Loucy (cell line): Measurements from ENCODE around the gene PCDHB5.
"Not testable (repeated sequence)": the region's sequence is repeated elsewhere in the genome, so short reads cannot be mapped to it uniquely, and the experiment has no call there.

Experiments used
- H2AFZ ChIP-seq: fragments of 200-600 bp; sonication (generic); 2 replicates; pipeline ENCODE4 v1.6.0; 2016; ENCODE audit warnings: antibody characterized with exemption, mild to moderate bottlenecking, low read length, moderate library complexity
- H3F3A ChIP-seq: fragments of 200-600 bp; 2 replicates; pipeline ENCODE4 v1.6.0; 2016; ENCODE audit warnings: antibody characterized with exemption, low read depth, mild to moderate bottlenecking
- H3K27me3 ChIP-seq: fragments of 200-600 bp; sonication (generic); 2 replicates; pipeline ENCODE4 v1.6.1; 2014; ENCODE audit warnings: low read length, mild to moderate bottlenecking; ENCODE audit not compliant: insufficient read depth, poor library complexity, severe bottlenecking
- H3K36me3 ChIP-seq: fragments of 200-600 bp; sonication (generic); 2 replicates; pipeline ENCODE4 v1.6.1; 2016; ENCODE audit warnings: low read length; ENCODE audit not compliant: insufficient read depth
- H3K4me1 ChIP-seq: fragments of 200-600 bp; sonication (generic); 2 replicates; pipeline ENCODE4 v1.5.1; 2014; ENCODE audit warnings: low read length, mild to moderate bottlenecking; ENCODE audit not compliant: insufficient read depth, poor library complexity, severe bottlenecking
- H3K4me2 ChIP-seq: fragments of 200-600 bp; sonication (generic); 2 replicates; pipeline ENCODE4 v1.6.0; 2014; ENCODE audit warnings: antibody characterized with exemption, low read length, low read depth, mild to moderate bottlenecking; ENCODE audit not compliant: poor library complexity, severe bottlenecking
- H3K4me3 ChIP-seq: fragments of 200-600 bp; sonication (generic); 2 replicates; pipeline ENCODE4 v1.5.1; 2014; ENCODE audit warnings: low read length, mild to moderate bottlenecking, mixed read lengths; ENCODE audit not compliant: poor library complexity, severe bottlenecking
- H3K79me2 ChIP-seq: fragments of 200-600 bp; sonication (generic); 2 replicates; pipeline ENCODE4 v1.6.1; 2014; ENCODE audit warnings: low read length; ENCODE audit not compliant: insufficient read depth
- H3K9ac ChIP-seq: fragments of 200-600 bp; sonication (generic); 2 replicates; pipeline ENCODE4 v1.6.0; 2014; ENCODE audit warnings: mild to moderate bottlenecking, low read depth, low read length, moderate library complexity; ENCODE audit not compliant: poor library complexity, severe bottlenecking
- H3K9me2 ChIP-seq: fragments of 200-600 bp; sonication (generic); replicated peaks from 2 replicates; pipeline ENCODE4 v1.6.1; 2016; ENCODE audit warnings: low read depth, low read length, mixed read lengths
- H3K9me3 ChIP-seq: fragments of 200-600 bp; sonication (generic); 2 replicates; pipeline ENCODE4 v1.6.1; 2014; ENCODE audit warnings: mild to moderate bottlenecking, antibody characterized with exemption, low read length, low read depth; ENCODE audit not compliant: insufficient read depth
- H4K20me1 ChIP-seq: fragments of 200-600 bp; sonication (generic); 2 replicates; pipeline ENCODE4 v1.6.0; 2014; ENCODE audit warnings: antibody characterized with exemption, low read length, mild to moderate bottlenecking; ENCODE audit not compliant: insufficient read depth, poor library complexity, severe bottlenecking
- EZH2phosphoT487 ChIP-seq: fragments of 200-600 bp; IDR thresholded peaks from 2 replicates; pipeline ENCODE4 v1.6.1; 2018; ENCODE audit warnings: antibody characterized with exemption, mild to moderate bottlenecking, moderate library complexity, borderline replicate concordance
- TF ChIP-seq, protein P1 (sequence below): fragments of 200-600 bp; sonication (generic); conservative IDR thresholded peaks from 2 replicates; pipeline ENCODE4 v1.5.1; 2014; ENCODE audit warnings: mild to moderate bottlenecking, antibody characterized with exemption, low read length

The PCDHB5 gene

DNA sequence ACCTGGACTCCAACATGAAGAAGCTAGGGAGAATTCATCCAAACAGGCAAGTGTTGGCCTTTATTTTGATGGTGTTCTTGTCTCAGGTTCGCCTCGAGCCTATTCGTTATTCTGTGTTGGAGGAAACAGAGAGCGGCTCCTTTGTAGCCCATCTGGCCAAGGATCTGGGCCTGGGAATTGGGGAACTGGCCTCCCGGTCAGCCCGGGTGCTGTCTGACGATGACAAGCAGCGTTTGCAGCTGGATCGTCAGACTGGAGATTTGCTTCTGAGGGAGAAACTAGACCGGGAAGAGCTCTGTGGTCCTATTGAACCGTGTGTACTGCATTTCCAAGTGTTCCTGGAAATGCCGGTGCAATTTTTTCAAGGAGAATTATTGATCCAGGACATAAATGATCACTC lies 13.0 kb upstream of the PCDHB5 start:
- H3K9me3 ChIP-seq = no peaks in the 10 kb centered on the region
- no peak overlapping the region for H3K4me3 ChIP-seq
- no peaks in the 10 kb centered on the region for H4K20me1 ChIP-seq
- H2AFZ ChIP-seq = no peak overlapping the region
- H3K4me1 ChIP-seq = no peaks in the 10 kb centered on the region
- no peaks in the 10 kb centered on the region for H3K9me2 ChIP-seq
- TF ChIP-seq EZH2phosphoT487 = no peak
- TF ChIP-seq, protein P1, sequence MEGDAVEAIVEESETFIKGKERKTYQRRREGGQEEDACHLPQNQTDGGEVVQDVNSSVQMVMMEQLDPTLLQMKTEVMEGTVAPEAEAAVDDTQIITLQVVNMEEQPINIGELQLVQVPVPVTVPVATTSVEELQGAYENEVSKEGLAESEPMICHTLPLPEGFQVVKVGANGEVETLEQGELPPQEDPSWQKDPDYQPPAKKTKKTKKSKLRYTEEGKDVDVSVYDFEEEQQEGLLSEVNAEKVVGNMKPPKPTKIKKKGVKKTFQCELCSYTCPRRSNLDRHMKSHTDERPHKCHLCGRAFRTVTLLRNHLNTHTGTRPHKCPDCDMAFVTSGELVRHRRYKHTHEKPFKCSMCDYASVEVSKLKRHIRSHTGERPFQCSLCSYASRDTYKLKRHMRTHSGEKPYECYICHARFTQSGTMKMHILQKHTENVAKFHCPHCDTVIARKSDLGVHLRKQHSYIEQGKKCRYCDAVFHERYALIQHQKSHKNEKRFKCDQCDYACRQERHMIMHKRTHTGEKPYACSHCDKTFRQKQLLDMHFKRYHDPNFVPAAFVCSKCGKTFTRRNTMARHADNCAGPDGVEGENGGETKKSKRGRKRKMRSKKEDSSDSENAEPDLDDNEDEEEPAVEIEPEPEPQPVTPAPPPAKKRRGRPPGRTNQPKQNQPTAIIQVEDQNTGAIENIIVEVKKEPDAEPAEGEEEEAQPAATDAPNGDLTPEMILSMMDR = no peak
- no peak overlapping the region for H3K9ac ChIP-seq
- H3F3A ChIP-seq = no peaks in the 10 kb centered on the region
- no peaks in the 10 kb centered on the region for H3K27me3 ChIP-seq
- no peaks in the 10 kb centered on the region for H3K36me3 ChIP-seq
- no peaks in the 10 kb centered on the region for H3K79me2 ChIP-seq
- no peak overlapping the region for H3K4me2 ChIP-seq

DNA sequence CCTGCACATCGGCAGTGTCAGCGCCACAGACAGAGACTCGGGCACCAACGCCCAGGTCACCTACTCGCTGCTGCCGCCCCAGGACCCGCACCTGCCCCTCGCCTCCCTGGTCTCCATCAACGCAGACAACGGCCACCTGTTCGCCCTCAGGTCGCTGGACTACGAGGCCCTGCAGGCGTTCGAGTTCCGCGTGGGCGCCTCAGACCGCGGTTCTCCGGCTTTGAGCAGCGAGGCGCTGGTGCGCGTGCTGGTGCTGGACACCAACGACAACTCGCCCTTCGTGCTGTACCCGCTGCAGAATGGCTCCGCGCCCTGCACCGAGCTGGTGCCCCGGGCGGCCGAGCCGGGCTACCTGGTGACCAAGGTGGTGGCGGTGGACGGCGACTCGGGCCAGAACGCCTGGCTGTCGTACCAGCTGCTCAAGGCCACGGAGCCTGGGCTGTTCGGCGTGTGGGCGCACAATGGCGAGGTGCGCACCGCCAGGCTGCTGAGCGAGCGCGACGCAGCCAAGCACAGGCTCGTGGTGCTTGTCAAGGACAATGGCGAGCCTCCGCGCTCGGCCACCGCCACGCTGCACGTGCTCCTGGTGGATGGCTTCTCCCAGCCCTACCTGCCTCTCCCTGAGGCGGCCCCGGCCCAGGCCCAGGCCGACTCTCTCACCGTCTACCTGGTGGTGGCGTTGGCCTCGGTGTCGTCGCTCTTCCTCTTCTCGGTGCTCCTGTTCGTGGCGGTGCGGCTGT lies 11.4 kb upstream of the PCDHB5 start:
- not testable (repeated sequence) for H3K4me2 ChIP-seq, H4K20me1 ChIP-seq, H3K27me3 ChIP-seq, H3K79me2 ChIP-seq, H3F3A ChIP-seq, H3K4me1 ChIP-seq, H3K4me3 ChIP-seq, H3K9me2 ChIP-seq, H2AFZ ChIP-seq, H3K9me3 ChIP-seq, H3K9ac ChIP-seq, H3K36me3 ChIP-seq

DNA sequence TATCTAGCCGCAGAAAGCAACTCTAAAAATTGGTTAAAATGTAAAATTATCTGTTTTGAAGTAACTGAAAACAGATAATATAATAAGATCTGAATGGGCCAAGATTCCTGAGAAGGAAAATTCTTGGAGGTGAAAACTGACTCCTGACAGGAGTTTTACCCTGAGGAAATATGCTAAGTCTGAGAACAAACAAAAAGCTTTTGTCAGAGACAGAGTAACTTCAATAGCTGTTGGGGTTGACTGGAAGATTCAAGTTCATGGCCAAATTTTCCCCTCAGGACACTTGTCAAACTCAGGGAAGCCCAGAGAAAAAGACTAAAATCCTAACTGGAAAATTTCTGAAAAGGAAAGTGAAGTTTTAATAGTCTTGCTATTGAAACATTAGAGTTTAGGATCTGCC lies 7.7 kb upstream of the PCDHB5 start:
- Histone ChIP-seq H3K9ac (no peak overlapping the region), H3K4me2 (no peak overlapping the region), H4K20me1 (no peaks in the 10 kb centered on the region), H3K9me3 (no peaks in the 10 kb centered on the region), H2AFZ (no peak overlapping the region), H3K27me3 (no peaks in the 10 kb centered on the region), H3K79me2 (no peaks in the 10 kb centered on the region), H3K4me1 (no peaks in the 10 kb centered on the region), H3K36me3 (no peaks in the 10 kb centered on the region), H3F3A (no peaks in the 10 kb centered on the region), H3K9me2 (no peaks in the 10 kb centered on the region), H3K4me3 (no peak overlapping the region)
- TF ChIP-seq, protein P1 = no peak
- no peak for TF ChIP-seq EZH2phosphoT487

DNA sequence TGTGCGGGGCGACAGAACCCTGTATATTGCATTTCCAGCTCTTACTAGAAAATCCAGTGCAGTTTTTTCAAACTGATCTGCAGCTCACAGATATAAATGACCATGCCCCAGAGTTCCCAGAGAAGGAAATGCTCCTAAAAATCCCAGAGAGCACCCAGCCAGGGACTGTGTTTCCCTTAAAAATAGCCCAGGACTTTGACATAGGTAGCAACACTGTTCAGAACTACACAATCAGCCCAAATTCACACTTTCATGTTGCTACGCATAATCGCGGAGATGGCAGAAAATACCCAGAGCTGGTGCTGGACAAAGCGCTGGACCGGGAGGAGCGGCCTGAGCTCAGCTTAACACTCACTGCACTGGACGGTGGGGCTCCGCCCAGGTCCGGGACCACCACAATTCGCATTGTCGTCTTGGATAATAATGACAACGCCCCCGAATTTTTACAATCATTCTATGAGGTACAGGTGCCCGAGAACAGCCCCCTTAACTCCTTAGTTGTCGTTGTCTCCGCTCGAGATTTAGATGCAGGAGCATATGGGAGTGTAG lies 786 bp downstream of the PCDHB5 start:
- Histone ChIP-seq H3K27me3 (no peaks in the 10 kb centered on the region), H3K4me2 (no peak overlapping the region), H3K36me3 (no peaks in the 10 kb centered on the region), H3K79me2 (no peaks in the 10 kb centered on the region), H3K9me3 (no peaks in the 10 kb centered on the region; the same call in 1 of the 2 replicates), H2AFZ (no peak overlapping the region), H4K20me1 (no peaks in the 10 kb centered on the region), H3K4me3 (no peak overlapping the region), H3K9ac (no peak overlapping the region), H3K9me2 (no peaks in the 10 kb centered on the region), H3F3A (no peaks in the 10 kb centered on the region), H3K4me1 (no peaks in the 10 kb centered on the region)
- no peak for TF ChIP-seq EZH2phosphoT487
- TF ChIP-seq, protein P1 = no peak

DNA sequence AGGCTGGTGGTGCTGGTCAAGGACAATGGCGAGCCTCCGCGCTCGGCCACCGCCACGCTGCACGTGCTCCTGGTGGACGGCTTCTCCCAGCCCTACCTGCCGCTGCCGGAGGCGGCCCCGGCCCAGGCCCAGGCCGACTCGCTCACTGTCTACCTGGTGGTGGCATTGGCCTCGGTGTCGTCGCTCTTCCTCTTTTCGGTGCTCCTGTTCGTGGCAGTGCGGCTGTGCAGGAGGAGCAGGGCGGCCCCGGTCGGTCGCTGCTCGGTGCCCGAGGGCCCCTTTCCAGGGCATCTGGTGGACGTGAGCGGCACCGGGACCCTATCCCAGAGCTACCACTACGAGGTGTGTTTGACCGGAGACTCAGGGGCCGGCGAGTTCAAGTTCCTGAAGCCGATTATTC lies 2.3 kb downstream of the PCDHB5 start:
- H2AFZ ChIP-seq, H3K27me3 ChIP-seq, H3K9me3 ChIP-seq, H3K79me2 ChIP-seq, H3F3A ChIP-seq, H3K9me2 ChIP-seq, H3K36me3 ChIP-seq, H3K4me2 ChIP-seq, H4K20me1 ChIP-seq, H3K4me3 ChIP-seq, H3K9ac ChIP-seq, H3K4me1 ChIP-seq: not testable (repeated sequence)
